NCI-H1417 (cell line): ENCODE measurements around the gene MARK3.

Source experiments
- DNase-seq, 3 experiments: peaks; one replicate each; lab custom pipeline; 2025; lab: John Stamatoyannopoulos, UW

Gene MARK3

GRCh38 chr14:103548463-103549351 lies 163.5 kb downstream of the MARK3 start:
- DNase-seq, result no peak

- peak in 1 of 3 experiments; percentile 31 for DNase-seq
These were observed 164.4 kb downstream of the MARK3 start for GRCh38 chr14:103549361-103550311.

GRCh38 chr14:103550451-103551337 lies 165.5 kb downstream of the MARK3 start:
- peak; percentile 43 to 88 (median 78) for DNase-seq

GRCh38 chr14:103551338-103551762 lies 166.1 kb downstream of the MARK3 start:
- peak in 1 of 3 experiments; percentile 39 for DNase-seq

GRCh38 chr14:103552011-103552845 lies 167.0 kb downstream of the MARK3 start:
- no peak for DNase-seq

GRCh38 chr14:103552846-103553210 lies 167.6 kb downstream of the MARK3 start:
- no peak for DNase-seq
